HG03565 (cell line): Measurements from ENCODE around the gene THAP12.
"Not testable (repeated sequence)": the region's sequence is repeated elsewhere in the genome, so short reads cannot be mapped to it uniquely, and the experiment has no call there.

ENCODE experiments used
- ATAC-seq: cut with Tn5 transposase; IDR thresholded peaks from one replicate; pipeline ENCODE4 v1.9.1; 2021; ENCODE audit warnings: mild to moderate bottlenecking, moderate library complexity; ENCODE audit not compliant: unreplicated experiment

Gene THAP12

GRCh38 chr11:76329084-76329648 lies 51.8 kb downstream of the THAP12 start:
- no peak for ATAC-seq

DNA sequence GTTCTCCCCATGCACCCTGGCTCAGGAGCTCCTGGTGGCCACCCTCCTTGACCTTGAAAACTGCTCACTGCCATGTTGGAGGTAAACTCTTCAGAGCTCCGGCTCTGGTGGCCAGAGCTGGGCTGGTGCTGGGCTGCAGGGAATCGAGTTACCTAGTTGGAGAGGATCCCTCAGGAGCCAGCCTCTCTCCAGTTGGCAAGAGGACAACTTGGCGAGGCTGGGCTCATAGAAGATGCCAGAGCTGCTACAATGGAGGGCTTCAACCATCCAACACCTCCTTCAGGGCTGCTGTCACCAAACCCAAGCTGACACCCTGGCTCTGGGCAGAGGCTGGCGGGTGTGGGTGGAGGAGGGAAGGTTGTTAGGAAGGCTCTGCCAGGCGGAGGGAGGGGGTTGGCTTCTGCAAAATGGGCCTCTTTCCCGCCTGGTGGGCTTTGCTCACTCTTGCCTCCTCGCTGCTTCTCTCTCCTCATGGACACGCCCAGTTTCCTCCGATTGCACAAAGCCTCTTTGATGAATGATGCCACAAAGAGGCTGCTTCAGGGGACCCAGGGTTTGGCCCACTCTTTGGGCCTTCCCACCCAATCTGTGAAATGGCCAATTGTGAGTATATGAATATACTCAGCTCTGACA lies 53.1 kb downstream of the THAP12 start:
- no peak for ATAC-seq

- ATAC-seq, result no peak
These were observed 53.7 kb downstream of the THAP12 start for GRCh38 chr11:76327202-76327601.

GRCh38 chr11:76325185-76325584 lies 55.7 kb downstream of the THAP12 start:
- no peak for ATAC-seq

GRCh38 chr11:76323804-76324203 lies 57.1 kb downstream of the THAP12 start:
- ATAC-seq, result no peak

DNA sequence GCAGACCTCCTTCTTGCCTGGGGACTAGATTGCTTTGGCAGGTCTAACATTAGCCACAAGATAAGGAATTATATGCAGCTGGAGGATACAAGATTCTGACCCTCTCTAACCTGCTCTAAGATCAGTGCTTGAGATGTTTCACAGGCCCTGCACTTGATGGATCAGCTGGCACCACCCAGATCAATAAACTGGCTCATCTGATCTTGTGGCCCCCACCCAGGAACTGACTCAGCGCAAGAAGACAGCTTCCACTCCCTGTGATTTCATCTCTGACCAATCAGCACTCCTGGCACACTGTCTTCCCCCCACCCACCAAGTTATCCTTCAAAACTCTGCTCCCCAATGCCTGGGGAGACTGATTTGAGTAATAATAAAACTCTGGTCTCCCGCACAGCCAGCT lies 57.6 kb downstream of the THAP12 start:
- ATAC-seq, result not testable (repeated sequence)

GRCh38 chr11:76322942-76323341 lies 58.0 kb downstream of the THAP12 start:
- no peak for ATAC-seq

GRCh38 chr11:76322540-76322939 lies 58.4 kb downstream of the THAP12 start:
- ATAC-seq, result no peak

- no peak for ATAC-seq
These were observed 59.0 kb downstream of the THAP12 start for GRCh38 chr11:76321820-76322524.

DNA sequence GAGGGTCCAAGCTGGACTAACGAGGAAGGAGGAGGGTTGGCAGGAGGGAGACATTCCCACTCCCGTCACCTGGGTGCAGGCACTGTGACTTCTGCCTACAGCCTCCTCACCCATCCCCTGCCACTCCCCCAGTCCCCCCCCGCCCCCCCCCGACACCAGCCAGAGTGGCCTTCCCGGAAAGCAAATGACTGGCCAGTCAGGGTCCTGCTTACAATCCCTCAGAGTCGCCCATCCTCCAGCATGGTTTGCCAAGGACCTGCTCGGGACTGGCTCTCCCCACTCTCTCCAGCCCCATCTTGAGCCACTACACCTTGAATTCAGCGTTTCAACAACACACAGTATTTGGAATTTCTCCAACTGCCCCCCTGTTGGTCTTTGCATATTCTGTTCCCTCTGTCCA lies 59.6 kb downstream of the THAP12 start:
- no peak for ATAC-seq

DNA sequence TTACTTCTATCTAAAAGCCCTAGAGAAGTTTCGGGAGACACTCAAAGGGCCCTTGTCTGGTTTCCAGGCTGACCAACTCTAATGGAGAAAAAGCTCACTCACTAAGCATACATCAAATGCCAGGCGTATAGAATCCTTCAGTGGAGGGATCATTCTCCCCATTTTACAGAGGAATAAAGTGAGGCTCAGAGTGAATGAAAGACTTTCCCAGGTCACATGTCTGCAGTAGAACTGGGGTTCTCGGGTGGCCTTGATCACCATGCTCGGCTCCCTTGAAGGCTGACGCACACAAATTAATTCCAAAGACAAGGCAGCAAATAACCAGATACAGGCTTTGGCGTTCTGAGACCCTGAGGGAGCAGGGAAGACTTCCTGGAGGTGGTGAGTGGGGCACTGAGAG lies 60.0 kb downstream of the THAP12 start:
- no peak for ATAC-seq

DNA sequence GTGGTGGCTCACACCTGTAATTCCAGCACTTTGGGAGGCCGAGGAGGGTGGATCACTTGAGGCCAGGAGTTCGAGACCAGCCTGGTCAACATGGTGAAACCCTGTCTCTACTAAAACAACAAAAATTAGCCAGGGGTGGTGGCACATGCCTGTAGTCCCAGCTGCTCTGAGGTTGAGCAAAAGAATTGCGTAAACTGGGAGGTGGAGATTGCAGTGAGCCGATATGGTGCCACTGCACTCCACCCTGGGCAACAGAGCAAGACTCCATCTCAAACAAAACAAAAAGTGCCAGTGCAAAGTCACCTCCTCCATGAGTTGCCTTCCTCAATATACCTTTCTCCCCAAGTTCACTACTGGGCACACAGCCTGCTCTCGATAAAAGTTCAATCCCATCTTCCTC lies 61.1 kb downstream of the THAP12 start:
- ATAC-seq, result not testable (repeated sequence)

- peak; percentile 67 for ATAC-seq
These were observed 62.1 kb downstream of the THAP12 start for GRCh38 chr11:76318744-76319384.

- ATAC-seq, result no peak
These were observed 63.6 kb downstream of the THAP12 start for GRCh38 chr11:76317296-76317695.

DNA sequence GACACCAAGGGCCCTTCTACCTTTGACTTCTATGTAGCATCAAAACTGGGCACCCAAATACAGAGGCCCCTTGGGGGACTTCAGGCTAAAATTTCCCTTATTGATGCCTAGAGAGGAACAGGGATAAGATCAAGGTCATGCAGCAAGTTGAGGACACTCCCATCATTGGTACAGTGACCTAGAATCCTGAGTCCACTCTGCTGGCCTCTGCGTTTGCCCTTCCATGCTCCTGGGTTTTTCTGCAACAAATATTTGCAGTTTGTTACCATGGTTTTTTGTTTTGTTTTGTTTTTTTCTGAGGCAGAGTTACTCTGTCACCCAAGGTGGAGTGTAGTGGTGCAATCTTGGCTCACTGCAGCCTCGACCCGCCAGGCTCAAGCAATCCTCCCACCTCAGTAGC lies 64.2 kb downstream of the THAP12 start:
- ATAC-seq, result no peak

GRCh38 chr11:76315182-76315853 lies 65.6 kb downstream of the THAP12 start:
- no peak for ATAC-seq

DNA sequence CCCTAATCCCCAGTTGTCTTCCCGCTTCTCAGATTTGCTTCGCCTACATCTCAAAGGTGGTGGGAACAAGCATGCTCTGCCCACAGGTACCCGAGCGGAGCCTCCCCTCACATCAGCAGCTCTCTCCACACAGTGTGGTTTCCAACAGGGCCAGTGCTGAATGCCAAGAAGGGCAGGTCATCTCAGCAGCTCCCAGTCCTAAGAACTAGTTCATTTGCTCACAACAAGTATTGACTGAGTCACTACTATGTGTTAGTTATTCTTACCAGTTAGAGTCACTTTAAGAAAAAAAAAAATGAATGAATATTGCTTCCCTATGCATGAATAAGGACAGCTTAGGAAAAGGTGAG lies 66.2 kb downstream of the THAP12 start:
- no peak for ATAC-seq

DNA sequence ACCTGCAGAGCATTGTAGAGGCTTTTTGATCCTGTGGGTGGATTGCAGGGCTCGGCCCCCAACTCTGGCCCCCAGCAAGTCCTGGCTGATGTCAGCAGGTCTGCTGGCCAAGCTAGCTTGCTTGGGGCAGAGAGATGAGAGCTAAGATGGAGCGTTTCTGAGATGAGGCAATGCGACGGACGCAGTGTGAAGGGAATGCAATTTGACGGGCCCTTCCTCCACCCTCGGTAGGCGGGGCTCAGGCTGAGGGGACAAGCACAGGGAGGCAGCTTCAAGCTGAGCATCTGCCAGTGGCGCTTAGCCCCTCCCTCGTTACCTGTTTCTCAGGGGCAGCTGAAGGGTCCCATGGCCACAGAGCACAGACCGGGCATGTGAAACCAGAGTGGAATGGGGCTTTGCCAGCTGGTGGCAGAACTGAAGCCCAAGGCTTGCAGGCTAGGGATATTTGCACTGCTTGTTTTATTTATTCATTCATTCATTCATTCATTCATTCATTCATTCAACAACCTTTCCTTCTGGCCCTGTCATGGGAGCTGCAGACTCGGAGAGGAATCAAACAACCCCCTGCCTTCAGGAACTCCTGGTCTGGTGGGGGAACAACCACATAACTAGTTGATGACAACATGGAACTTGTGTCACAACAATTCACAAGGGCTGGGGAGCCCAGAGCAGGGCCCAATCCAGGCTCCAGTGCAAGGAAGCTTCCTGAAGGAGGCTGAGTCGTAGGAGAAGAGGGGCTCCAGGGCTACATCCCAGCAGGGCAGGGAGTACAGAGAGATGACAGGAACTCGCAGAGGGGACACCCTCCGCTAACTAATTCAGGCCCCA lies 66.8 kb downstream of the THAP12 start:
- no peak for ATAC-seq

DNA sequence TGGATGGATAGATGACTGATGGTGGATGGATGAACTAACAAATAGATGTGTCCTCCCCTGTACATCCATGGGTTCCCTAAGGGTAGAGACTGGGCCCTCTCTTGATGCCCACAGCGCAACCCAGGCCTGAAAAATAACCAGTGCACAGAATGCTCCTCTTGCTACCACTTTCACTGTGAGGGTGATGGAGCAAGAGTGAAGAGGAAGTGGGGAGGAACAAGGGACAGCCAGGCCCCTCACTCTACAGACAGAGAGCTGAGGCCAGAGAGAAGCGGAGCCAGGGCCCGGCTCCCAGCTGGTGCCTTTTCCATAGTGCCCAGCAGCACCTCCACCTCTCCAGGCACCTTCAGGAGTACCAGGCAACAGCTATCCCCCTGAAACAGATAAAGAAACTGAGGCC lies 67.7 kb downstream of the THAP12 start:
- no peak for ATAC-seq

GRCh38 chr11:76310832-76311595 lies 69.9 kb downstream of the THAP12 start:
- no peak for ATAC-seq
